LoVo (cell line): ENCODE measurements around the gene SUGCT.
"Not testable (repeated sequence)": the region's sequence is repeated elsewhere in the genome, so short reads cannot be mapped to it uniquely, and the experiment has no call there.

Source experiments
- DNase-seq: peaks from one replicate; pipeline ENCODE4 v3.0.0-alpha.2; 2016; ENCODE audit warnings: low spot score

SUGCT gene

DNA sequence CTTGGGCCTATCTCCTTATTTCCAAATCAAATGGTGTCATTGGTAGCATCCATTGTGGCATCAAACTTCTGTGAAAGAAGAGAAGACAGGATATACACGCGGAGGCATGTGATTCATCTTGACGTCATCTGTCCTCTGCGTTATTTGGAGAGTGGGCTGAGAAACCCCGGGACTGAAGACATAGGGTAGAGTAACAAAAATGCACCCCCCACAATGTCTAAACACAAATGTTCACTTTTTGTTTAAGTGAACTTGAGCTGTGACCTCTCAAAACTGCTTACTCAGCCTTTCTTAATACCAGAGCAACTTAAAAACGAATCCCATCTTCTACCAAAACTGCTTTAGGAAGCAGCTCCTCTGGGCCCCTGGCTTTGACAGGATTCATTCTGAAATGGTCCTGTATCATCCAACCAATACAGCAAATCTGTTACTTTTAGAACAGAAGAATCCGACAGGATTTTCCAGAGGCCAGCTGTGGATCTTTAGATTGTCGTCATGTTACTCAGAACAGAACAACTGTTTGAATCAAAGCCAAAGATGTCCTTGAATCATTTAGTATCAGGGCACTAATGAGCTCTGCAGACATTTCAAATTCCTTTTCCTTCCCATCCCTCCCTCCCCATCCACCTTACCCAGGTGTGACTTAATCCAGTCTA, 438.1 kb downstream of the SUGCT start:
- DNase-seq: no peak

DNA sequence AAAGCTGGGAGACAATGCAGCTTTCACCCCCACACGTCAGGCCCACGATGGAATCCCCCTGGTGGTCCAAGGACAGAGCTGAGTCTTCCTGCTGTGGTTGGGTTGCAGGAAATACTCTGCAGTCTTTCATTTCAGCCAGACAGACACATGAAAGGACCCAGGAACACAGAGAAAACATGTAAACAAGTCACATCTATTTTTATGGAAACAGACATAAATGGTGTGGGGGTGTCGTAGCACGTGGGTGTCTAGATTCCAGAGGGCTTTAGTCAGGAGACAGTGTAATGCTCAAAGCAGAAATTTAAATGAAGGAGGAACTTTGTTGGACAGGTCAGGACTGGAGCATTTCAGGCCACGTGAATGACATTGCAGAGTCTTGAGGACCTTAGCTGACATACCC, 444.6 kb downstream of the SUGCT start:
- no peak for DNase-seq

DNA sequence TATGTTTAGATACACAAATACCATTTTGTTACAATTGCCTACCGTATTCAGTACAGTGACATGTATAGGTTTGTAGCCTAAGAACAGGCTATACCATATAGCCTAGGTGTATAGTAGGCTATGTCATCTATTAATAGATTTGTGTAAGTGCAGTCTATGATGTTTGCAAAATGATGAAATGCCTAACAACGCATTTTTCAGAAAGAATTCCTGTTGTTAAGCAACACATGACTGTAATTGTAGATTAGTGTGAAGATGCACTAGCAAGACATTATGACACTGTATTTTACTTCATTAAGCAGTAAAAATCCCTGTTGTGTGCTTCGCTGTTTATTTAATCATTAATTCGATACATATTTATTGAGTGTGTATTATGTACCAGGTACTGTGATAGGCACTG, 446.0 kb downstream of the SUGCT start:
- DNase-seq: no peak

DNA sequence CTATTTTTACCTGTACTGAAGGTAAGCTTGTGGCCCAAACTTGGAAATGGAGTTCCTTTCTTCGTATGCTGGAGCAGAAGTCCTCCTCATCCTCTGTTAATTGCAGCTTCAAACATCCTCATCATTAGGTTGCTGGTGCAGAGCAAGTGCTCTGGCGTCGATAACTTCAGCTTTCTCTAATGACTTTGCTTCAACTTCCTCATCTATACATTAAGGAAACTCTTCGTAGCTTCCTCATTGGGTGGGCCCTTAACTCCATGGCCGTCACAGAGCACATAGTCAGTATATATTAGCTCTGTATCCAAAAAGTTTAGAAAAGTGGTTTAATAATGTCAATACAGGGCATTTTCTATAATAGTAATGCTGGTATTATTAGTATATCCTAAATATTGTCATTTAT, 447.7 kb downstream of the SUGCT start:
- DNase-seq: no peak

DNA sequence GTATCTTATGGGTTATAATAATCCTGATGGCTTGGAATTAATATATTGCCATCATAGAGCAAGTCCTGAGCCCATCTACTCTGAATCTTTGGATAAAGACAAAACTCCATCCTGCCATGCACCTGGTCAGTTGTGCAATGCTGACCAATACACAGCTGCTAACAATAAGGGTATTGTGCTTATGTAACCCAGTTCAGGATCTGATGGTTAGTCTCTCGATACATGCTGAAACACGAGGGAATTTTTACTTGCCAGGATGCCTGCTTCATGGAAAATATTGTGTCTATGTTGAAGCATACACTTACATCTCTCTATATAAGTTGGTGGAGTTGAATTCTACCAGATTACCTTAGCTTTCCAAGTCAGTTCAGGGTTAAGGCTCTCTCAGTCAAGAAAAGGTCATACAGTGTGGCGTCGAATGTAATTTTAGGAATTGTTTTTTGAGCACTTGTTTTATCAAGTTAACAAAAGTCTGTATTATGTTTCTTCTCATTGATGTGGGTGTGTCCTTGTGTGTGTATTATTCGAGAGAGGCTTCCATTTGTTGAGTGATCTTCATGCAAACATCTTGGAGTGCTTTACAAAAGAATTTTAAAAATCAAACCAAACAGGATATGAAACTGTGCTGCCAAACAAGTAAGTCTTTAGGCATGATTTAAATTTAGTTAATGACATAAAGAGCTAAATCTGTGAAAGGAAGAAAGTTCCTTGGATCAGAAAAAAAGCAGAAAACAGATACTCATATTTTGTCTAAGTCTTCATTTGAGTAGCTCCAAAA, 449.1 kb downstream of the SUGCT start:
- DNase-seq: no peak

DNA sequence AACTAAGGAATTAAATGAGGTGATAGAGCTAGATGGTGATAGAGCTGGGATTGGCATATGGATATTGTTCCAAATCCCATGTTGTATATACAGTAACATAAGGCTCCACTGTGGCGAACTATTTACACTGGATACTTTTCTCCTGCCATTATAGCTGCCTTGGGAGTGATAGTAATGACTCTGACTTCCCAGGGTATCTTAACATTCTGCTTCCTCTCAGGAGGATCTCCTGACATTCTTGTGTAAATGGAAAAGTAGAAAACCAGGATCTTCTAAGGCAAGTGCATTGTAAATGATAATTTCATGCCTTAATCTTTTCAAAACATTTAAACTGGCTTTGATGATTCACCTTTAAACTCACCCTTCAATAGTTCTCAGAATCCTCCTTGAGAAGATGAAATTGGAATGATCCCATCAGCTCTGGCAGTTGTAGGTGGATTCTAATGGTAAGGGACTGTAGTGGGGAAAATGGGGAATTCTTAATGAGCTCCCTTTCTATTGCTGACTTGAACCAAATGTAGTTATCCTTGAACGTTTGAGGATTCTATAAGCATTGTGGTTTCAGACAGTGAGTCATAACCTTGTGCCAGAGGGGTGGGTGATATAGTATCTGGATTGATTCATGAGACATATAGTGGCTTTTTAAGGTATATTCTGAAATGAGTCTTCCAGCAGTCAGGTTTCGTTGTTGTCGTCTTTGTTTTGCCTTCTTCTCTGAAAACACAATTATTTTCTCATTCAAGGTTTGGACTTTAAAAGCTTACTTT, 450.0 kb downstream of the SUGCT start:
- DNase-seq: no peak

DNA sequence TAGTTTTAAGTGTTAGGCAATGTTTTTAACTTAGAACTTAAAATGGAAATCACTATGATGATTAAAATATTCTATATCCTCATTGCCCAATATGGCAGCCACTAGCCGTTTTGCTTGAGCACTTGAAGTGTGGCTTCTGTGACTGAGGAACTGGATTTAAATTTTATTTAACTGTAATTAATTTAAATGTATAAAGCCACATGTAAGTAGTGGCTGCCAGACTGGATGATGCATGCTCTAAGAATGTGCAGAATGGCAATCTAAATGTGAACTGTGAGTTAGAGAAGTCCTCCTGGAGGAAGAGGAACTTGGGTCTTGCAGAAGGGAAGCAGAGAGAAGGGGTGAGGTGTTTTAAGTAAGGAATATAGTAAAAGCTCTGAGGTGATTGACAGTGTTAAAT, 451.4 kb downstream of the SUGCT start:
- DNase-seq: peak; percentile 15

DNA sequence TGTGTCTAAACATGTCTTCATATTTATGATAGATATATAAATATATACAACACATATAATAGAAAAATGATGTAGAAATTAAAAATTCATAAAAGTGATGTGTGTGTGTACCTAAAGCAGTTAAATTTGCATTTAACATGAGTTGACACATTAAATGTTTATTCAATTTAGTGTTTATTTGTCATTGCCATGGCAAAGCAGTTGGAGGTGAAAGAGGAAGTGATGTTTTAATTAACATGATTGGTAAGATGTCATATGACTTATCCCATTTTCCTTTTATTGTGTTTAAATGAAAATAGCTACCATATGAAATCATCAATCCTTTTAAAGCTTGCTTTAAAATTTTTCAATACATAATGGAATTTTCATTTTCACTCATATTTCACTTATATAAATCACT, 452.6 kb downstream of the SUGCT start:
- DNase-seq: no peak

DNA sequence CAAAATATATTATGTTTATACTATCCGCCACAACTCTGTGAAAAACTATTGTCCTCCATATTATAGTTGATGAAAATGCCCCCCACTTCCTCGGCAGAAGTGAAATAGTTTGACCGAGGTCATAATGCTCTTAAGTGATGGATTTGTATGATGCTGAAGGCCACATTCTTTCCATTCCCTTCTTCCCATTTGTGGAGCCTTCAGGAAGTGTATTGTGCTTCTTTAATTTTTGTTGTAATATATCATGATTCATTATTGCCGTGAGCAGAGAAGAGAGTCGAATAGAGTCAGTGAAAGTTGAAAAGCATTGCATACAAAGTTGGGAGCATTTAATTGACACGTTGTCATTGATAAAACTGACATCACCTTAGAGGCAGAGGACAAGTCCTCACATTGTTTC, 460.3 kb downstream of the SUGCT start:
- no peak for DNase-seq

DNA sequence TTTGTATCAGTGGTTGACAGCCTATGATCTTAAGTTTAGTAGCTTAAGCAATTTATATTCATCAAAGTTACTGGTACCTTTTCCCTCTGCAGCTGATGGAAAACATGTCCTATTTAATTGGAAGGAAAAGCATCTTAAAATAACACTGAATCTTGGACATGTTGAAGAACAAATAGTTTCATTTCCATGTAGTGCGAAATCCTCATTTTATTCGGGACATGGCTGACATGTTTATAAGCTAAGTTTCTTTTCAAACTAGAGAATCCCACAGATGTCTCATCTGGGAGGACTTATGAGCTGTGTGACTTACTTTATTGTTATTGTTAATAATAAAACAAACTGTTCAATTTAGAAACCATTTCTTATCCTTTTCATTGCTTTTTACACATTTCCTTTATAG, 461.0 kb downstream of the SUGCT start:
- no peak for DNase-seq

DNA sequence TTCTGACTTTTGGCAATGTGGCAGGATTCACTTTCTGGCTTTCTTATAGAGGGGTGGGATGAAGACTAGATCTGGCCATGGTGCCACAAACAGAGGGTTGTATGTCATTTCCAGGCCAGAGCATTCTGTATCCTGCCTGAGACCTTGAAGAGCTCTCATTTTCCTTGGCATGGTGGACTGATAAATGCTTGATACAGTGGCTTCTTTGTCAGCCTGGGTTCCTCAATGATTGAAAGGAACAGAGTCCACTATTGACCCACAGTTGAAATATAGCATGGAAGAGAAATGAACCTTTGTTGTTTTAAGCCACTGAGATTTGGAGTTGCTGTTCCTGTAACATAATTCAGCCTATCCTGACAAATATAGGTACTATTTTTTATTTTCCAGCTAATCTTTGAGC, 462.7 kb downstream of the SUGCT start:
- no peak for DNase-seq

DNA sequence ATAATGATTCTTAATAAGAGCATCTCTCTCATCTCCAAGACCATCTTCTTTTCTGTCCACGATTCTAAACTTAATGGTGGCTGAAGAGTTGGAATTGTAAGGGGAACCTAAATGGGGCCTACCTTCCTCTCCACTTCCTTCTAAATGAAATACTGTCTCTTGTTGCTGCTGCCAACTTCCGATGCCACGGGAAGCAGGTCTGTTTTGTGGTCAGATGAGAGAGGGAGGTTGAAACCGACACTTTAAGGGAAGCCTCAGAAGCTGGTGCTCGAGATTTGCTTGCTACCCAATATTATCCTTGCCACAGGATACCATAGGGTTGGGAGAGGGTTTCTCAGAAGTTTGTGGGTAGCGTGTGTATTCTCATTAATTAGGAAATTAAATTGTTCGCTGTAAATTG, 464.1 kb downstream of the SUGCT start:
- DNase-seq: no peak

DNA sequence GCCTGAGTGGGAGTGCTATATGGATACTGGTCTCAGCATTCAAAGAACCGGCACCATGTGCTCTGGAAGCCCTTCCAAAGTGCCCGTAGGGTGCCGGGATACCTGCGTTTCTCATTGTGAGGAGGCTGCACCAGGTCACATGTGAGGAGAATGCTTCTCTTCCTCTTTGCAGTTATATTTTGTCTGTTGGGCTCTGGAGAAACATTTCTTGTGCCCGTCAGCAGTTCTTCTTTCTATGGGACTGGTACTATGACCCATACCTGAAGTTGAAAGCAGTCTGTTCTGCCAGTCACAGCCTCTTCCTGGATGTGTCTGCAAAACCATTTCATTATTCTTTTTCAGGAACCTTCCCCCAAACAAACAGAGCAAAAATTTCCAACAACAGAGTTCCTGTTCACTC, 465.0 kb downstream of the SUGCT start:
- DNase-seq: no peak

DNA sequence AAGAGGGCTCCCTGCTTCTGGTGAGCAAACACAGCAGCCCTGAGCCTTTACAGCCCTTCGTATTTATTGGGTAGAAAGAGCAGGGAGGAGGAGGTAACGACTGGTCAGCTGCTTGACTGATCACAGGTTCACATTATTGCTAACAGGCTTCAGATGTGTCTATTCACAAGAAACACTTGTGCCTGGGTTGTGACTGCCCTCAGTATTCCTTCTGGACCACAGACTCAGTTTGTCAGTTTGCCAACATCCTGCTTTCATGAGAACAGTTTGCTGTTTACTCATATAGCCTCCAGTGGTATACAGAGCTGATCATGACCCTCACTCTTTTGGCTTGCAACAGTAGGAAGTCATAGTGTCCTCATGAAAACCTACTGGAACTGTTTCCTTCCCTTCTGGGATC, 467.5 kb downstream of the SUGCT start:
- DNase-seq: not testable (repeated sequence)

DNA sequence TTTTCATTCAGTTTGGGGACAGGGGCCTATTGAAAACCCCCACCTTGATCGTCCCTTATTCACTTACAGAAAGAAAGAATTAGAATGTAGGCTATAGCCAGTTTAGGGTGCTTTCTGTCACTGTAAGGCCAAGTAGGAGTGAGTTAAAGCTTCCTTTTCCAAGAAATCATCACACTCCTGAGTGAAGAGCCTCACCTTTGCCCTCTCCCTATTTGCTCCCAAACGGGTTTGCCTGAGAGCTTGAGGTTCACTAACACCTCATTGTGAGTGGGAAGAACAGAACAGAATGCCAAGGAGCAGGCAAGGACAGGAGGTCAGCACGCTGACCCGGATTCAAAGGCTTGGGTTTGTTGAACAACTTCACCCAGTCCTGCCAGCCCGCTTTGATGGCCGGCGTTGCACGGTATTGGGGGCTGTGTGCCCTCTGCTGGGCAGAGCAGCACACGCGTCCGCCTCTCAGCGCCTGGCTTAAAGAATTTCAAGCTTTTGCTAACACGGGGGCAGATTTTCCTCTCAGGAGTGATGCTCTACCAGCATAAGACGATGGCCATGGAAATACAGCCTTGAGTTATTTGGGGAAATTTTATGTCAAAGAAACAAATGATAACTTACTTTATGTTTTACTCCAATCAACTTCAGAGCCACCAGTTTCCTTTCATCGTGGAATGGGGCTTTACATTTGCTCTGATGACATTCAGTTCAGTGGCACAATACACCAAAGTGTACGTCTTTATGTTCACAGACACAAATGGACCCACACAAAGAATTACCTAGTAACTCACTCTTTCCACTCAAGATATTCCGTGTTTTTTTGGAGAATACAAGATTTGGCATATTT, 470.0 kb downstream of the SUGCT start:
- no peak for DNase-seq

DNA sequence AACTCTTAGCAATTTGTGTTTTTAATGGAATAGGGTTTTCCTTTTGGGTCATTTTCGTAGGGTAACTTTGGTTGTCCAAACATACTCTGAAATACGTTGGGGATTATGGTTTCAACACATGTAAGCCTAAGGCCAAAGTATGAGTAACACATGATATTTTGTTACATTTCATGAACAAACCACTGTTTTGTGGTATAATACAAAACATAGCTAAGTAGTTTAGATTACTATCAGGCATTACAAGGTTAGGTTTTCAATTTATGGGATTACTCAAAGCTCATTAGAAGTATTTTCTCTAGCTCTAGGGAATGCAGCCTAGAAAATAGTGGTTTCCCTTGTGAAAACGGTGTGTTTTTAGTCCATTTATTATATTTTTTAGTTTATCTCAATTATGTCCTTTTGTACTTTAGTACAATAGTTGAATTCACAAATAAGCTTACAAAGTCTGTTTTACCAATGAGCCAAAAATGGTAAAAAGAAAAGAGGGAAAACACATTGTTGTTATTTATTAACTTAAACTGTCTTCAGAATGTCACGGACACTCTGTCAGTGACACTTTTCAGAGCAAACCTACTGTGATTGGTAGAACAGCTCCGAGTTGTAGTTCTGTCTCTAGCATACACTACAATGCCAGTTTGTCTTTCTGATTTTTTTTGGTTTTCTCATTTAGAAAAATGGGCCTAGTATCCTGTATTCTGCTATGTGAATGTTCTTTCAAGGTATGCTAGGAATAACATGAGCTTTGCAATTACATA, 473.7 kb downstream of the SUGCT start:
- no peak for DNase-seq

DNA sequence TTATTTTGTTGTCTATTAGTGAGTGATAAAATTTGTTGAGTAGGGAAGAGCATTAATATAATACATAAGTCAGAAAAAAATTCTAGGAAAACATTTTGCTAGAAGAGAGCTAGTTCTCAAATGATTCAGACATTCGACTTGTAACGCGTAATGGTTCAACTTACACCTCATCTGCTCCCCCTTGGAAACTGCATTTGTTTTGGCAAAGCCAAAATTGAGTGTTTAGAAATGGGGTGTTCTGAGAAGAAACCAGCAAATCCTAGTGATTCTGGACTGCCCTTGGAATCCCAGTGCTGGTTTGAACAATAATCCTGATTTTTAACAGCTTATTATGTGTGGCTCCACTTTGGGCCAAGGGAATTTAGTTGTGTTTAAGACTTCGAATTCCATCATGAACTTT, 475.7 kb downstream of the SUGCT start:
- no peak for DNase-seq

DNA sequence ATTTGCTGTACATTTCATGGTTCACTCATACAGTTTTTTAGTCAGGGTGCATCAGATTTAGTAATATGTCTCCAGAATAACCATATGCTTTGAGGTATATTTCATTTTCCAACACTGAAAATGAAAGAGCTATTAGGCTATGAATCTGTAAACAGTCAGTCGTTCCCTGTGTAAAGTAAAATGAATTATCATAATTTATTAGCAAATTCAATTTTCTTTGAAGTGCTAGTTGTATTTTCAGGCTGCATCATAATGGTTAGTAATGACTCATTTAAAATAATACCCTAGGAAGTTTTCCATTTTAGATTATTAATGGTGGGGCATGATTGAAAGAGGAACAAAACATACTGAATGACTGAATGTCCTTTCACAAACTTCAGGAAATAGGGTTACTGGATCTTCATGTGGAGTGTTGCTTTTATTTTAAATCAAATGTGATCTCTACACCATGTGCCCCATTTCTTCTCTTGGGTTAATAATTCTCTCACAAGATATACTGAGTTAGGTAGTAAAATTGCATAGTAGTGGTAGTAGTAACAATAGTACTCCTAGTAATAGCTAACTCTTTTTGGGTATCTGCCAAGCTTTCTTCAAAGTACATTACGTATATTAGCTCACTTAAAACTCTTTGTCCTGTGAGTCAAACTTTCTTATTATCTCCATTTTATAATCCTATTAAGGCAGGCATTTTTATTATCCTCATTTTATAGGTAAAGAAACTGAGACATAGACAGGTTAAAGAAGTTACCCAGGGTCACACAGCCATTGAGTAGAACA, 476.5 kb downstream of the SUGCT start:
- DNase-seq: peak; percentile 29

DNA sequence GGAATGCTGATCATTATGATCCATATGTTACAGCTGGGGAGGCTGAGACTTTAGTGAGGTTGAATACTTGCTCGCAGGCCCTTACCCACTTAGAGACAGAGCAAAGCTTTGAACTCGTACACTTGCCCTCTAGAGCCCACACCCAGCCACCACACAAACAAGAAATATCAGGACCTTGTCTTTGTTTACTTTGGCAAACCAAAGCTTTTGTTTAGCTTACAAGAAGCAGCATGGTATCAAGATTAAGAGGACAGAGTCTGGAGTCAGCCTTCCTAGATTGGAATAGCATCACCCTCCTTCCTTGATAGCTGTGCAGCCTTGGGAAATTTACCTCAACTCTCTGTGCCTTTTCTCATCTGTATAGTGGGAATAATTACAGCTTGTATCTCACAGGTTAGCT, 477.5 kb downstream of the SUGCT start:
- DNase-seq: no peak

DNA sequence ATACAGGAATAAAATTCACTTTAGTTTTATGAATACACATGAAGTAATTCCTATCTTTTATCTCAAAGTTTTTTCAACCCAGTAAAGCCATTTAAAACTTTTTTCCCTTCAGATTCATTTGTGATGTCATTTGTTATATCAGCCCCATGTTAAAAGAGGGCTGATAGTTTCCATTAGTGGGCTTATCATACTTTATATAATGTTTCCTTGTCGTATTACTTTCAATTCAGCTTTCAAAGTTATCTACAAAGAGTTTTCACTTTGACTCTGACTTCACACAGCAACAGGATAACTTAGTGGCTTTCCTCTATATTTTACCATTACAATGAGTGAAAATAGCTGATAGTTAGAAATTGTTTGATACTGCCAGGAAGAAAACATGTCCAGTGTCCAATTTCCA, 484.8 kb downstream of the SUGCT start:
- DNase-seq: no peak

DNA sequence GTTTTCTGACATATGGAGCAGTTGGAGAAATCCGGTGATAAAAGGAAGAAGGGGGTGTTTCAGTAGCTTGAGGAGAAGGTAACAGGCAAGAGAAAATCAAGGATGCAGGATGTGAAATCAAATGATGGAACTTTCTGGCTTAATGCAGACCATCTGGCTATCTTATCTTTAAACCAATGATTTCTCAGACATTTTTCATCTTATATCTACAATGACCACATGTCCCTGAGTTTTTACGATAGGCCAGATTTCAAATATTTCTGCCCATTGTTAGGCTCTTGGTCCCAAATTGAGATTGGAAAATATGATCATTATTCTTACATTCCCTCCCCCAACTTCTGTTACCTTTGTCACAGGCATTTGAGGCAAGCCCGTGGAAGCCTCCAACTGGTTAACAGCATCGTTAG, 486.8 kb downstream of the SUGCT start:
- DNase-seq: no peak
